Calu3 (cell line): ENCODE data around the gene IFT74. TPM values are rescaled to one million over a fixed set of nuclear protein-coding genes. Genes with fewer than 3 reads are reported as not detected.

ENCODE experiments used
- BruUV-seq: library from RNA; stranded (reverse); fragments of 400-500 nt; replicated peaks from 2 replicates; lab custom pipeline; 2021; lab: Mats Ljungman, UMichigan
- CTCF ChIA-PET: fragments of 300-600 bp; sonication (Branson Sonifier 250); formaldehyde crosslinking; loops from one replicate; lab custom pipeline; 2022; ENCODE audit warnings: antibody characterized with exemption; lab: Charles Lee
- DNase-seq: peaks from one replicate; pipeline ENCODE4 v3.0.0; 2022
- H3K27ac Mint-ChIP-seq: one replicate; pipeline ENCODE4 v1.8.0; 2022; ENCODE audit warnings: mixed read lengths; ENCODE audit not compliant: unreplicated experiment
- H3K27me3 Mint-ChIP-seq: one replicate; pipeline ENCODE4 v1.8.0; 2022; ENCODE audit warnings: mixed read lengths; ENCODE audit not compliant: unreplicated experiment
- H3K36me3 Mint-ChIP-seq: one replicate; pipeline ENCODE4 v1.8.0; 2022; ENCODE audit warnings: mild to moderate bottlenecking, moderate library complexity, mixed read lengths; ENCODE audit not compliant: insufficient read depth, unreplicated experiment
- H3K4me1 Mint-ChIP-seq: one replicate; pipeline ENCODE4 v1.8.0; 2022; ENCODE audit warnings: mild to moderate bottlenecking, low read depth, mixed read lengths; ENCODE audit not compliant: unreplicated experiment
- H3K4me3 Mint-ChIP-seq: one replicate; pipeline ENCODE4 v1.8.0; 2022; ENCODE audit warnings: mild to moderate bottlenecking, low read depth, moderate library complexity, mixed read lengths; ENCODE audit not compliant: unreplicated experiment
- H3K9me3 Mint-ChIP-seq: one replicate; pipeline ENCODE4 v1.8.0; 2022; ENCODE audit warnings: low read depth, mixed read lengths; ENCODE audit not compliant: unreplicated experiment
- intact Hi-C: fragments of 100-400 bp; cut with micrococcal nuclease; formaldehyde crosslinking; loops from one replicate; pipeline ENCODE4 v1.10.0; 2022; ENCODE audit not compliant: unreplicated experiment
- total RNA-seq: library from RNA; stranded (reverse); gene quantifications from 2 replicates; pipeline ENCODE4 v1.2.3, GENCODE V29; 2022
- TF ChIP-seq, protein P1 (sequence below): fragments of 200-600 bp; IDR thresholded peaks from one replicate; pipeline ENCODE4 v1.8.0; 2022; ENCODE audit warnings: antibody characterized with exemption; ENCODE audit not compliant: unreplicated experiment

IFT74 gene
- total RNA-seq, 1 experiment from 2014 or later = 7.3 TPM

DNA sequence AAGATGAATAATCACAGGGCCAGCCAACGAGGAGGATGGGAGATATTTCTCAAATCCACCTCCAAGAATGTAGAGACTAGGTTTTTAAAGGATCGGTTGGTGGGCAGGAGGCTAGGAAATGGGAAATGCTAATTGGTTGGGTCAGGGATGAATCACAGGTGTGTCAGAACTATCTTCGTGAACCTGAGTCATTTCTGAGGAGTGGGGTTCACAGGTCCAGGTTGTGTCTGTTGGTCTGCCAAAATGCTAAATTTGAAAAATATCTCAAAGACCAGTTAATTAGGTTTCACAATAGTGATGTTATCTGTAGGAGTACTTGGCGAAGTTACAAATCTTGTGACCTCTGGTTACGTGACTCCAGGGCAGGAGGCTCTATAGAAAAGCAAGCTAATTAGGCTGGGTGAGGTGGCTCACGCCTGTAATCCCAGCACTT, 6.6 kb upstream of the IFT74 start:
- BruUV-seq = no TSS peak
- intact Hi-C loops = loop anchor here (5.0 kb wide), 1 partner anchor 328 kb away; no protein-coding TSS in a partner anchor
- Mint-ChIP-seq H3K4me3 (no peak overlapping the region), H3K27me3 (no peaks in the 10 kb centered on the region), H3K36me3 (peaks cover 21% of the 10 kb centered on the region), H3K4me1 (peaks cover 26% of the 10 kb centered on the region), H3K9me3 (no peaks in the 10 kb centered on the region), H3K27ac (no peak overlapping the region)
- CTCF ChIA-PET = no interaction called here
- TF ChIP-seq, protein P1, sequence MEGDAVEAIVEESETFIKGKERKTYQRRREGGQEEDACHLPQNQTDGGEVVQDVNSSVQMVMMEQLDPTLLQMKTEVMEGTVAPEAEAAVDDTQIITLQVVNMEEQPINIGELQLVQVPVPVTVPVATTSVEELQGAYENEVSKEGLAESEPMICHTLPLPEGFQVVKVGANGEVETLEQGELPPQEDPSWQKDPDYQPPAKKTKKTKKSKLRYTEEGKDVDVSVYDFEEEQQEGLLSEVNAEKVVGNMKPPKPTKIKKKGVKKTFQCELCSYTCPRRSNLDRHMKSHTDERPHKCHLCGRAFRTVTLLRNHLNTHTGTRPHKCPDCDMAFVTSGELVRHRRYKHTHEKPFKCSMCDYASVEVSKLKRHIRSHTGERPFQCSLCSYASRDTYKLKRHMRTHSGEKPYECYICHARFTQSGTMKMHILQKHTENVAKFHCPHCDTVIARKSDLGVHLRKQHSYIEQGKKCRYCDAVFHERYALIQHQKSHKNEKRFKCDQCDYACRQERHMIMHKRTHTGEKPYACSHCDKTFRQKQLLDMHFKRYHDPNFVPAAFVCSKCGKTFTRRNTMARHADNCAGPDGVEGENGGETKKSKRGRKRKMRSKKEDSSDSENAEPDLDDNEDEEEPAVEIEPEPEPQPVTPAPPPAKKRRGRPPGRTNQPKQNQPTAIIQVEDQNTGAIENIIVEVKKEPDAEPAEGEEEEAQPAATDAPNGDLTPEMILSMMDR = no peak
- DNase-seq = no peak

DNA sequence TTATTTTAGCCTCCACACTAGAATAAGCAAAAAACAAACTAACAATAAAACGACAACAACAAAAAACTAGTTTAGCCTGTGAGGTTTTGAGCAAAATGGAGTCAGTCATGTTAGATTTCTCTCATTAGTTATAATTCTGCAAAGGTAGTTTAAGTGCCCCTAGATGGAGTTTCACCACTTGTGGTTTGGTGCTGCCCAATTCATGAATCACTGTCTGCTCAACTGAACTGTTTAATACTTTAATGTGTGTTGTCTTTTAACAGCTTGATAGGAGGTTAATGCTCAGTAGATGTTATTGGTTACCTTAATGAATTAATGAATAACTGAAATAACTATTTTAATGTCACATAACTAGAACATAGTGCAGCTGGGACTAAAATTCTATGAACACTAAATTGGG, 5.7 kb upstream of the IFT74 start:
- Mint-ChIP-seq H3K4me1 (peaks cover 28% of the 10 kb centered on the region), H3K27me3 (no peaks in the 10 kb centered on the region), H3K36me3 (peaks cover 24% of the 10 kb centered on the region), H3K4me3 (no peak overlapping the region), H3K27ac (no peak overlapping the region), H3K9me3 (no peaks in the 10 kb centered on the region)
- intact Hi-C loops = no loop called here
- no TSS peak for BruUV-seq
- no peak for DNase-seq
- CTCF ChIA-PET = no interaction called here
- TF ChIP-seq, protein P1 = no peak

DNA sequence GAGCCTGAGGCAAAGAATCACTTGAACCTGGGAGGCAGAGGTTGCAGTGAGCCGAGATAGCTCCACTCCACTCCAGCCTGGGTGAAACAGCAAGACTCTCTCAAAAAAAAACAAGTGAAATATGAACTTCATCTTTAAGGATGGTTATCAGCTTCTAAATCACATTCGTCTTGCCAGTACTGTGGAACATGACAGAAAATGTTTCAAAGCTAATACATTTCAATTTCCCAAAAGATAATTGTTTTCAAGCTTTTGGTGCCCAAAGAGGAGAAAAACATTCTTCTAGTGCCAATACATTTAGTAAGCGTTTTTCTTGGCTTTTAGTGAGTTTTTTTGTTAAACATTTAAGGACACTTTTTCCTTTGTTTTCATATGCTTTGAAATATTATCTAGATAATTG, 4.4 kb upstream of the IFT74 start:
- CTCF ChIA-PET = no interaction called here

DNA sequence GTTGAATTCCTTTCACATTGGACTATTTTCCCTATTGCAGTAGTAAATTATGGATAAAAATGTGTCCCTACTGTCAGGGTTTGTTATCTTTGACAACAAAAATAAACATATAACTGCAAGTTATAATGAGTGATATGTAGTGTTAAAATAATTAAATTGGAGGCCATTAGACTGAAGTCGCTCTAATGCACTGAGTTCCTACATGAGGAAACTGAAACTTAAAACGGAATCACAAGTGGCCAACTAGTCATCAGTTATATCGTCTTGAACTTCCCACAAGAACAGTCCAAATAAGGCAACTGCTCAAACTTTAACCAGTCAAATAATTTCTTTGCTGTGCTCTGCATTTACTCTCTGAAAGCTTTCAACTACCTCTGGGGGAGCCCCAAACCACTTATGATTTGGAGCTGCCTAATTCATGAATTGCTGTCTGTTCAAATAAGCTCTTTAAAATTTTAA, 2.1 kb upstream of the IFT74 start:
- no TSS peak for BruUV-seq
- intact Hi-C loops = no loop called here
- no peak for DNase-seq
- Mint-ChIP-seq H3K4me1 (peaks cover 8% of the 10 kb centered on the region), H3K4me3 (no peak overlapping the region), H3K27me3 (no peaks in the 10 kb centered on the region), H3K36me3 (peaks cover 16% of the 10 kb centered on the region), H3K9me3 (no peaks in the 10 kb centered on the region), H3K27ac (no peak overlapping the region)
- TF ChIP-seq, protein P1 = no peak
- CTCF ChIA-PET = no interaction called here

More for the DNA sequence above, 4.4 kb upstream of the IFT74 start:
- Mint-ChIP-seq H3K4me3 (no peak overlapping the region), H3K27me3 (no peaks in the 10 kb centered on the region), H3K27ac (no peak overlapping the region), H3K4me1 (peaks cover 24% of the 10 kb centered on the region), H3K36me3 (peaks cover 29% of the 10 kb centered on the region), H3K9me3 (no peaks in the 10 kb centered on the region)
- intact Hi-C loops = no loop called here
- DNase-seq = no peak
- TF ChIP-seq, protein P1 = no peak
- BruUV-seq = no TSS peak
